Gastrocnemius medialis (tissue), 4 donors: ENCODE measurements around the gene TECPR2.

Source experiments
- POLR2A ChIP-seq, 2 donors: fragments of 450-650 bp; IDR thresholded peaks; one replicate each; pipeline ENCODE4 v1.6.1; 2017; ENCODE audit warnings: antibody characterized with exemption in 2 of 2, mild to moderate bottlenecking in 2 of 2, moderate library complexity in 2 of 2
- TF ChIP-seq, protein P1 (sequence below), 5 experiments: fragments of 450-650 bp in 3 of 5; fragments of 200-600 bp in 2 of 5; sonication (generic) in 2 of 5; IDR thresholded peaks in 4 of 5; conservative IDR thresholded peaks in 1 of 5; 1 replicate in 4 of 5; 2 replicates in 1 of 5; pipeline ENCODE4 v1.5.1; 2016 to 2019; ENCODE audit warnings: antibody characterized with exemption in 5 of 5, mild to moderate bottlenecking in 3 of 5, moderate library complexity in 3 of 5

DNA sequence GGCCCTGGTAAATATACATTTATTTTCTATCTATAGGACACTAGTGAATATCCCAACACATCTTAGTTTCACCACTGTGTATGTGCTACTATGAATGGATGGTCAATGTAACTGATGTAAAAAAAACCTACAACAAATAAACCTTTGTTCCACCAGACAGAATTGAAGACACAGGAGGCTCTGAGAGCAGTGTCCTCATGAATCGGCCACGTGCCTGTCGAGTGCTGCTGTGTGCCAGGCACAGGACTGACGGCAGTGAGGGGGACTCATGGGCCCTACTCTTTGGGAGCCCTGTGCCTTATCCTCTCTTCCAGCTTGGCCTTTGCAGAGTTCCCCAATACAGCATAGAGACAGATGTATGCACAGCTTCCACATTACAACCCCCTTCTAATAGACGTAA lies 18.3 kb upstream of the TECPR2 start:
- TF ChIP-seq, protein P1, sequence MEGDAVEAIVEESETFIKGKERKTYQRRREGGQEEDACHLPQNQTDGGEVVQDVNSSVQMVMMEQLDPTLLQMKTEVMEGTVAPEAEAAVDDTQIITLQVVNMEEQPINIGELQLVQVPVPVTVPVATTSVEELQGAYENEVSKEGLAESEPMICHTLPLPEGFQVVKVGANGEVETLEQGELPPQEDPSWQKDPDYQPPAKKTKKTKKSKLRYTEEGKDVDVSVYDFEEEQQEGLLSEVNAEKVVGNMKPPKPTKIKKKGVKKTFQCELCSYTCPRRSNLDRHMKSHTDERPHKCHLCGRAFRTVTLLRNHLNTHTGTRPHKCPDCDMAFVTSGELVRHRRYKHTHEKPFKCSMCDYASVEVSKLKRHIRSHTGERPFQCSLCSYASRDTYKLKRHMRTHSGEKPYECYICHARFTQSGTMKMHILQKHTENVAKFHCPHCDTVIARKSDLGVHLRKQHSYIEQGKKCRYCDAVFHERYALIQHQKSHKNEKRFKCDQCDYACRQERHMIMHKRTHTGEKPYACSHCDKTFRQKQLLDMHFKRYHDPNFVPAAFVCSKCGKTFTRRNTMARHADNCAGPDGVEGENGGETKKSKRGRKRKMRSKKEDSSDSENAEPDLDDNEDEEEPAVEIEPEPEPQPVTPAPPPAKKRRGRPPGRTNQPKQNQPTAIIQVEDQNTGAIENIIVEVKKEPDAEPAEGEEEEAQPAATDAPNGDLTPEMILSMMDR (IDR thresholded peaks at IDR 0.05 in 4 of 5, conservative IDR thresholded peaks at IDR 0.05 in 1 of 5): no peak
- no peak for TF ChIP-seq POLR2A (IDR thresholded peaks at IDR 0.05)
